ENCODE results near the gene PRKCA.

Gene PRKCA

DNA sequence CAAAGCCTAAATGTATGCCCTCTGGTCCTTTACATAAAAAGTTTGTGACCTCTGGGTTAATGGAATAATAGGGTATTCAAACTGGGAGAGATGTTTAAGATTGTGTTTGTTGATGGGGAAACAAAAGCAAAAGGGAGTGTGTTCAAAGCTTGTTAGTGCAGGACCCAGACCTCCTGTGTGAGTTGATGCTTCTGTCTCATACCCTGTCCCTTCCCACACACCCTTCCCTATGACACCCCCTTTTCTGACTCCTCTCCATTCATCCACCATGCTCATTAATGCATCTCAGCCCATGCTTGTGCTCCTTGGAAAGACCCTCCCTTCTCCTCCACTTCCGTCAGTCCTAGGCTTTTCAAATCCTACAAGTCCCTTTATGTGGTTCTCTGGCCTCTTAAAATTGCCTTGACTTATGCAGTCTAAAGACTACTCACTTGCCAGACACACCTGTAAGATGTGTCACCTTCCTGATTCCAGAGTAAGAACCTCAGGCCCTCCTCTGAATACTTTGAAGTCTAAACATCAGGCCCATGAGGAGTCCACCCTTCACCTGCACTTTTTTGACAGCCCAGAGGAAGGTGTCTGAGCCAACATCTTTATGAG is 404.5 kb downstream of the PRKCA start:
- TF ChIP-seq SPI1 (IDR thresholded peaks at IDR 0.05; ENCODE audit: borderline replicate concordance, low read depth) (no peak), REST (IDR thresholded peaks at IDR 0.05; ENCODE audit: insufficient replicate concordance, low read depth) (no peak), GABPA (IDR thresholded peaks at IDR 0.05; ENCODE audit: low read depth) (no peak), POLR2AphosphoS5 (IDR thresholded peaks at IDR 0.05; ENCODE audit: low read depth) (no peak), CTCF (IDR thresholded peaks at IDR 0.05; ENCODE audit: insufficient read depth, low read length) (no peak)
- H3K27ac ChIP-seq (replicated peaks), result no peak overlapping the region
- no peak for DNase-seq (ENCODE audit: low read depth in 1 of 2, low spot score in 1 of 2)
- no peak overlapping the region for H3K4me3 ChIP-seq (replicated peaks; ENCODE audit: insufficient read depth, low read length)
- no peaks in the 10 kb centered on the region for H3K27me3 ChIP-seq (ENCODE audit: insufficient read depth, poor library complexity, severe bottlenecking)

DNA sequence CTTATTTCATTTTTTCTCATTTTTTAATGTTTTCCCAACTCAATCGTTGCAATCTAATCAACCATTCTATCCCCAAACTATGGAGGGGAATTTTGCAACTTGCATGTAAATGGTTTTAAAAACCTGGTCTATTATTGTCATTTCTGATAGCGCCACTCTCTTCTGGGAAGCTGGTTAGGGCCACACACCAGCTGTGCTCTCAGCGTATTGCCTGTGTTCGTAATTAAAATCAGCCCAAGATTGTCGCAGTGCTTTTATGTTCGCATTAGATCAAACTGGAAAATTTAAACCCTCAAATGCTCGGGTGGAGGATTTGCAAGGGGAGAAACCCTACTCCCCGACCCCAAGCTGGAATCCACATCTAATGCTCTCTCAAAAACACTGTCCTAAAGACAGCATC is 409.0 kb downstream of the PRKCA start:
- no peak overlapping the region for H3K27ac ChIP-seq (replicated peaks)
- TF ChIP-seq REST (IDR thresholded peaks at IDR 0.05; ENCODE audit: insufficient replicate concordance, low read depth) (no peak), POLR2AphosphoS5 (IDR thresholded peaks at IDR 0.05; ENCODE audit: low read depth) (no peak), SPI1 (IDR thresholded peaks at IDR 0.05; ENCODE audit: borderline replicate concordance, low read depth) (no peak), CTCF (IDR thresholded peaks at IDR 0.05; ENCODE audit: insufficient read depth, low read length) (no peak), GABPA (IDR thresholded peaks at IDR 0.05; ENCODE audit: low read depth) (no peak)
- no peak for DNase-seq (ENCODE audit: low read depth in 1 of 2, low spot score in 1 of 2)
- H3K4me3 ChIP-seq (replicated peaks; ENCODE audit: insufficient read depth, low read length), result no peak overlapping the region
- H3K27me3 ChIP-seq (ENCODE audit: insufficient read depth, poor library complexity, severe bottlenecking), result no peaks in the 10 kb centered on the region

GRCh38 chr17:66711881-66712321 is 409.5 kb downstream of the PRKCA start:
- no peaks in the 10 kb centered on the region for H3K27me3 ChIP-seq (ENCODE audit: insufficient read depth, poor library complexity, severe bottlenecking)
- no peak for DNase-seq (ENCODE audit: low read depth in 1 of 2, low spot score in 1 of 2)
- TF ChIP-seq REST (IDR thresholded peaks at IDR 0.05; ENCODE audit: insufficient replicate concordance, low read depth) (no peak), POLR2AphosphoS5 (IDR thresholded peaks at IDR 0.05; ENCODE audit: low read depth) (no peak), SPI1 (IDR thresholded peaks at IDR 0.05; ENCODE audit: borderline replicate concordance, low read depth) (no peak), CTCF (IDR thresholded peaks at IDR 0.05; ENCODE audit: insufficient read depth, low read length) (no peak), GABPA (IDR thresholded peaks at IDR 0.05; ENCODE audit: low read depth) (no peak)
- H3K4me3 ChIP-seq (replicated peaks; ENCODE audit: insufficient read depth, low read length), result no peak overlapping the region
- no peak overlapping the region for H3K27ac ChIP-seq (replicated peaks)

Measured in HL-60 (cell line).